WTC11 (cell line): Measurements from ENCODE around the gene MLX. TPM values are rescaled to one million over a fixed set of nuclear protein-coding genes. Genes with fewer than 3 reads are reported as not detected.

Experiments
- ATAC-seq: fragments of 200-7000 bp; cut with Tn5 transposase; 2 replicates; pipeline ENCODE4 v1.10.0; 2021; ENCODE audit warnings: mild to moderate bottlenecking, moderate library complexity
- CTCF ChIA-PET: fragments of 300-600 bp; sonication (Branson Sonifier 250); formaldehyde crosslinking; loops from one replicate; lab custom pipeline; 2021; ENCODE audit warnings: antibody characterized with exemption; lab: Charles Lee
- POLR2A ChIA-PET: fragments of 350-600 bp; sonication (Branson Sonifier 250); formaldehyde crosslinking; loops from one replicate; lab custom pipeline; 2021; ENCODE audit warnings: antibody characterized with exemption; lab: Charles Lee
- DNase-seq: peaks from one replicate; pipeline ENCODE4 v3.0.0; 2021; ENCODE audit warnings: low spot score
- H3K27ac Mint-ChIP-seq: 2 replicates; pipeline ENCODE4 v1.8.0; 2021; ENCODE audit warnings: mixed read lengths
- H3K27me3 Mint-ChIP-seq: 2 replicates; pipeline ENCODE4 v1.8.0; 2021; ENCODE audit warnings: low read depth, mild to moderate bottlenecking, moderate library complexity, mixed read lengths
- H3K36me3 Mint-ChIP-seq: 2 replicates; pipeline ENCODE4 v1.8.0; 2021; ENCODE audit warnings: mixed read lengths
- H3K4me1 Mint-ChIP-seq: 2 replicates; pipeline ENCODE4 v1.8.0; 2022; ENCODE audit warnings: mixed read lengths
- H3K4me3 Mint-ChIP-seq: 2 replicates; pipeline ENCODE4 v1.8.0; 2021; ENCODE audit warnings: mild to moderate bottlenecking, moderate library complexity, mixed read lengths
- H3K9me3 Mint-ChIP-seq: 2 replicates; pipeline ENCODE4 v1.8.0; 2021; ENCODE audit warnings: mixed read lengths
- ATF3 ChIP-seq: sonication (generic); formaldehyde crosslinking; conservative IDR thresholded peaks from 2 replicates; pipeline ENCODE4 v1.8.1; 2022; ENCODE audit warnings: mild to moderate bottlenecking, missing genetic modification reagents
- CBFB ChIP-seq: sonication (generic); formaldehyde crosslinking; IDR thresholded peaks from 2 replicates; pipeline ENCODE4 v1.8.1; 2022; ENCODE audit warnings: mild to moderate bottlenecking, low read depth, missing genetic modification reagents
- E2F5 ChIP-seq: sonication (generic); formaldehyde crosslinking; IDR thresholded peaks from 2 replicates; pipeline ENCODE4 v1.8.1; 2022; ENCODE audit warnings: mild to moderate bottlenecking, moderate library complexity, missing genetic modification reagents
- GABPB1 ChIP-seq: sonication (generic); formaldehyde crosslinking; IDR thresholded peaks from 2 replicates; pipeline ENCODE4 v1.8.1; 2023; ENCODE audit warnings: mild to moderate bottlenecking, missing genetic modification reagents
- KAT7 ChIP-seq: sonication (generic); formaldehyde crosslinking; IDR thresholded peaks from 2 replicates; pipeline ENCODE4 v1.8.1; 2023; ENCODE audit warnings: missing genetic modification reagents, mild to moderate bottlenecking, borderline replicate concordance
- MYBL2 ChIP-seq: sonication (generic); formaldehyde crosslinking; IDR thresholded peaks from 2 replicates; pipeline ENCODE4 v1.8.1; 2023; ENCODE audit warnings: mild to moderate bottlenecking, moderate library complexity, missing genetic modification reagents
- NFE2L1 ChIP-seq: sonication (generic); formaldehyde crosslinking; IDR thresholded peaks from 2 replicates; pipeline ENCODE4 v1.8.1; 2023; ENCODE audit warnings: missing genetic modification reagents
- NFYB ChIP-seq: sonication (generic); formaldehyde crosslinking; conservative IDR thresholded peaks from 2 replicates; pipeline ENCODE4 v1.8.0; 2022; ENCODE audit warnings: low read depth, missing genetic modification reagents
- NR2C2 ChIP-seq: sonication (generic); formaldehyde crosslinking; IDR thresholded peaks from 2 replicates; pipeline ENCODE4 v1.8.0; 2022; ENCODE audit warnings: mild to moderate bottlenecking, missing genetic modification reagents
- PREB ChIP-seq: sonication (generic); formaldehyde crosslinking; IDR thresholded peaks from 2 replicates; pipeline ENCODE4 v1.8.1; 2022; ENCODE audit warnings: mild to moderate bottlenecking, missing genetic modification reagents, moderate library complexity, borderline replicate concordance
- TCF7 ChIP-seq: sonication (generic); formaldehyde crosslinking; IDR thresholded peaks from 2 replicates; pipeline ENCODE4 v1.8.0; 2022; ENCODE audit warnings: mild to moderate bottlenecking, low read depth, missing genetic modification reagents, moderate library complexity
- ZNF121 ChIP-seq: sonication (generic); formaldehyde crosslinking; IDR thresholded peaks from 2 replicates; pipeline ENCODE4 v1.8.0; 2023; ENCODE audit warnings: missing genetic modification reagents
- total RNA-seq: library from RNA; stranded (reverse); gene quantifications from 3 replicates; pipeline ENCODE4 v1.2.3, GENCODE V29; 2021
- TF ChIP-seq, protein P1 (sequence below): fragments of 250-450 bp; sonication (Bioruptor Pico); IDR thresholded peaks from 2 replicates; pipeline ENCODE4 v1.9.0; 2021; ENCODE audit warnings: mild to moderate bottlenecking
- TF ChIP-seq, protein P2 (sequence below): sonication (generic); formaldehyde crosslinking; IDR thresholded peaks from 2 replicates; pipeline ENCODE4 v1.8.1; 2022; ENCODE audit warnings: low read depth, missing genetic modification reagents, borderline replicate concordance
- TF ChIP-seq, protein P3 (sequence below): sonication (generic); formaldehyde crosslinking; IDR thresholded peaks from 2 replicates; pipeline ENCODE4 v1.8.1; 2022; ENCODE audit warnings: missing genetic modification reagents, borderline replicate concordance
- TF ChIP-seq, protein P4 (sequence below): sonication (generic); formaldehyde crosslinking; IDR thresholded peaks from 2 replicates; pipeline ENCODE4 v1.8.0; 2022; ENCODE audit warnings: mild to moderate bottlenecking, missing genetic modification reagents

The MLX gene
- total RNA-seq, 1 experiment from 2014 or later, result 34.9 TPM

DNA sequence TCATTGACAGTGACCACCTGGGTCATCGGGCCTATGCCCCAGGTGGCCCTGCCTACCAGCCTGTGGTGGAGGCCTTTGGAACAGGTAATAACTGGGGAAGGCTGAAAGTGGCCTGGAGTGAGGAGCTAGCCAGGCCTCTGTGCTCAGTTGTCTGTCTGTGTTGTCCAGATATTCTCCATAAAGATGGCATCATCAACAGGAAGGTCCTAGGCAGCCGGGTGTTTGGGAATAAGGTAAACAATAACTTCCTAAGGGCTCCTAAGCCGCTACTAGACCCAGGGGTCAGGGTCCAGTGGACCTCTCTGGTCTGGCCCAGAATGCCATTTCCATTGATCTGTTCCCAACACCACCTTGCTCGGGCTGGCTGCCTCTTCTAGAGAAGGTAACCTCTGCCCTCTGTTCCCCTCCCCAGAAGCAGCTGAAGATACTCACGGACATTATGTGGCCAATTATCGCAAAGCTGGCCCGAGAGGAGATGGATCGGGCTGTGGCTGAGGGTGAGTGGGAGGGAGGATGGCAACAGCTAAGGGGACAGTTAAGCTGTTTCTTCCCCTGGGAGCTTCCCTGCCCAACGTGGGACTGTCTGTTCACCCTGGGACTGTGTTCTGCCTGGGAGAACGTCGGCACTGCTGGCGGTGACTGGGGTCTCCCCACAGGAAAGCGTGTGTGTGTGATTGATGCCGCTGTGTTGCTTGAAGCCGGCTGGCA, 1.9 kb upstream of the MLX start:
- no peaks in the 10 kb centered on the region for H3K9me3 Mint-ChIP-seq
- no peak for DNase-seq
- no peak overlapping the region for H3K27ac Mint-ChIP-seq
- H3K36me3 Mint-ChIP-seq, result peaks cover 17% of the 10 kb centered on the region
- no peak for TF ChIP-seq CBFB (CRISPR knock-in tag)
- 0 out of 2 replicates have a peak, but pooled peaks have one; percentile 26 for TF ChIP-seq GABPB1 (CRISPR knock-in tag)
- TF ChIP-seq, protein P1, sequence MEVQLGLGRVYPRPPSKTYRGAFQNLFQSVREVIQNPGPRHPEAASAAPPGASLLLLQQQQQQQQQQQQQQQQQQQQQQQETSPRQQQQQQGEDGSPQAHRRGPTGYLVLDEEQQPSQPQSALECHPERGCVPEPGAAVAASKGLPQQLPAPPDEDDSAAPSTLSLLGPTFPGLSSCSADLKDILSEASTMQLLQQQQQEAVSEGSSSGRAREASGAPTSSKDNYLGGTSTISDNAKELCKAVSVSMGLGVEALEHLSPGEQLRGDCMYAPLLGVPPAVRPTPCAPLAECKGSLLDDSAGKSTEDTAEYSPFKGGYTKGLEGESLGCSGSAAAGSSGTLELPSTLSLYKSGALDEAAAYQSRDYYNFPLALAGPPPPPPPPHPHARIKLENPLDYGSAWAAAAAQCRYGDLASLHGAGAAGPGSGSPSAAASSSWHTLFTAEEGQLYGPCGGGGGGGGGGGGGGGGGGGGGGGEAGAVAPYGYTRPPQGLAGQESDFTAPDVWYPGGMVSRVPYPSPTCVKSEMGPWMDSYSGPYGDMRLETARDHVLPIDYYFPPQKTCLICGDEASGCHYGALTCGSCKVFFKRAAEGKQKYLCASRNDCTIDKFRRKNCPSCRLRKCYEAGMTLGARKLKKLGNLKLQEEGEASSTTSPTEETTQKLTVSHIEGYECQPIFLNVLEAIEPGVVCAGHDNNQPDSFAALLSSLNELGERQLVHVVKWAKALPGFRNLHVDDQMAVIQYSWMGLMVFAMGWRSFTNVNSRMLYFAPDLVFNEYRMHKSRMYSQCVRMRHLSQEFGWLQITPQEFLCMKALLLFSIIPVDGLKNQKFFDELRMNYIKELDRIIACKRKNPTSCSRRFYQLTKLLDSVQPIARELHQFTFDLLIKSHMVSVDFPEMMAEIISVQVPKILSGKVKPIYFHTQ (CRISPR knock-in tag), result no peak
- TF ChIP-seq, protein P2, sequence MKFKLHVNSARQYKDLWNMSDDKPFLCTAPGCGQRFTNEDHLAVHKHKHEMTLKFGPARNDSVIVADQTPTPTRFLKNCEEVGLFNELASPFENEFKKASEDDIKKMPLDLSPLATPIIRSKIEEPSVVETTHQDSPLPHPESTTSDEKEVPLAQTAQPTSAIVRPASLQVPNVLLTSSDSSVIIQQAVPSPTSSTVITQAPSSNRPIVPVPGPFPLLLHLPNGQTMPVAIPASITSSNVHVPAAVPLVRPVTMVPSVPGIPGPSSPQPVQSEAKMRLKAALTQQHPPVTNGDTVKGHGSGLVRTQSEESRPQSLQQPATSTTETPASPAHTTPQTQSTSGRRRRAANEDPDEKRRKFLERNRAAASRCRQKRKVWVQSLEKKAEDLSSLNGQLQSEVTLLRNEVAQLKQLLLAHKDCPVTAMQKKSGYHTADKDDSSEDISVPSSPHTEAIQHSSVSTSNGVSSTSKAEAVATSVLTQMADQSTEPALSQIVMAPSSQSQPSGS (CRISPR knock-in tag), result no peak
- no peak for TF ChIP-seq NFYB (CRISPR knock-in tag)
- TF ChIP-seq, all 79 proteins: peak for 1
- peaks cover 22% of the 10 kb centered on the region for H3K4me1 Mint-ChIP-seq
- ChIA-PET POLR2A (no interaction called here), CTCF (interaction anchor here (1.3 kb wide), 1 partner anchor 13 kb away, joined by 7 read pairs; no protein-coding TSS in a partner anchor)
- no peak overlapping the region for H3K4me3 Mint-ChIP-seq
- ATAC-seq, result no peak
- H3K27me3 Mint-ChIP-seq, result no peaks in the 10 kb centered on the region

- Mint-ChIP-seq H3K27ac (no peak overlapping the region), H3K4me3 (peak overlapping the region; percentile 94), H3K36me3 (peaks cover 18% of the 10 kb centered on the region), H3K4me1 (peaks cover 22% of the 10 kb centered on the region), H3K27me3 (no peaks in the 10 kb centered on the region), H3K9me3 (no peaks in the 10 kb centered on the region)
- DNase-seq (no peak), ATAC-seq (no peak)
- ChIA-PET POLR2A (interaction anchor here (0.6 kb wide), 1 partner anchor 83 kb away, joined by 3 read pairs; no protein-coding TSS in a partner anchor), CTCF (interaction anchor here (1.1 to 3.4 kb wide), 2 partner anchors 12 to 38 kb away, joined by 3 to 30 read pairs; partner anchors contain the start of gene PSMC3IP)
- TF ChIP-seq ATF3 (CRISPR knock-in tag) (no peak), KAT7 (CRISPR knock-in tag) (no peak), ZNF121 (no peak), GABPB1 (CRISPR knock-in tag) (no peak), E2F5 (CRISPR knock-in tag) (no peak), PREB (no peak), MYBL2 (no peak), NR2C2 (no peak), NFE2L1 (CRISPR knock-in tag) (no peak), TCF7 (CRISPR knock-in tag) (no peak)
- TF ChIP-seq, protein P3, sequence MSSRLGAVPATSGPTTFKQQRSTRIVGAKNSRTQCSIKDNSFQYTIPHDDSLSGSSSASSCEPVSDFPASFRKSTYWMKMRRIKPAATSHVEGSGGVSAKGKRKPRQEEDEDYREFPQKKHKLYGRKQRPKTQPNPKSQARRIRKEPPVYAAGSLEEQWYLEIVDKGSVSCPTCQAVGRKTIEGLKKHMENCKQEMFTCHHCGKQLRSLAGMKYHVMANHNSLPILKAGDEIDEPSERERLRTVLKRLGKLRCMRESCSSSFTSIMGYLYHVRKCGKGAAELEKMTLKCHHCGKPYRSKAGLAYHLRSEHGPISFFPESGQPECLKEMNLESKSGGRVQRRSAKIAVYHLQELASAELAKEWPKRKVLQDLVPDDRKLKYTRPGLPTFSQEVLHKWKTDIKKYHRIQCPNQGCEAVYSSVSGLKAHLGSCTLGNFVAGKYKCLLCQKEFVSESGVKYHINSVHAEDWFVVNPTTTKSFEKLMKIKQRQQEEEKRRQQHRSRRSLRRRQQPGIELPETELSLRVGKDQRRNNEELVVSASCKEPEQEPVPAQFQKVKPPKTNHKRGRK (CRISPR knock-in tag), result no peak
- TF ChIP-seq, protein P4, sequence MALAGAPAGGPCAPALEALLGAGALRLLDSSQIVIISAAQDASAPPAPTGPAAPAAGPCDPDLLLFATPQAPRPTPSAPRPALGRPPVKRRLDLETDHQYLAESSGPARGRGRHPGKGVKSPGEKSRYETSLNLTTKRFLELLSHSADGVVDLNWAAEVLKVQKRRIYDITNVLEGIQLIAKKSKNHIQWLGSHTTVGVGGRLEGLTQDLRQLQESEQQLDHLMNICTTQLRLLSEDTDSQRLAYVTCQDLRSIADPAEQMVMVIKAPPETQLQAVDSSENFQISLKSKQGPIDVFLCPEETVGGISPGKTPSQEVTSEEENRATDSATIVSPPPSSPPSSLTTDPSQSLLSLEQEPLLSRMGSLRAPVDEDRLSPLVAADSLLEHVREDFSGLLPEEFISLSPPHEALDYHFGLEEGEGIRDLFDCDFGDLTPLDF (CRISPR knock-in tag), result no peak
- TF ChIP-seq, protein P2 (CRISPR knock-in tag), result no peak
Measured at GRCh38 chr17:42565523-42566214, 1.2 kb upstream of the MLX start.
